Type B pancreatic cell (in vitro differentiated cells): ENCODE data around the gene UBIAD1. TPM values are rescaled to one million over a fixed set of nuclear protein-coding genes. Genes with fewer than 3 reads are reported as not detected.

ENCODE experiments used
- DNase-seq: peaks from one replicate; pipeline ENCODE4 v3.0.0; 2021; ENCODE audit warnings: mixed read lengths; ENCODE audit not compliant: unreplicated experiment; ENCODE audit errors: extremely low spot score
- H3K27ac Mint-ChIP-seq: 2 replicates; pipeline ENCODE4 v1.8.0; 2021; ENCODE audit warnings: mild to moderate bottlenecking, mixed read lengths
- H3K27me3 Mint-ChIP-seq: 2 replicates; pipeline ENCODE4 v1.8.0; 2021; ENCODE audit warnings: mixed read lengths
- H3K36me3 Mint-ChIP-seq: 2 replicates; pipeline ENCODE4 v1.8.0; 2021; ENCODE audit warnings: mixed read lengths
- H3K4me1 Mint-ChIP-seq: one replicate; pipeline ENCODE4 v1.8.0; 2021; ENCODE audit warnings: mixed read lengths; ENCODE audit not compliant: unreplicated experiment
- H3K4me3 Mint-ChIP-seq: 2 replicates; pipeline ENCODE4 v1.8.0; 2021; ENCODE audit warnings: mild to moderate bottlenecking, mixed read lengths
- H3K9me3 Mint-ChIP-seq: 2 replicates; pipeline ENCODE4 v1.8.0; 2021; ENCODE audit warnings: mixed read lengths
- CTCF ChIP-seq: fragments of 200-600 bp; sonication (generic); conservative IDR thresholded peaks from 2 replicates; pipeline ENCODE4 v1.5.0; 2021; ENCODE audit warnings: antibody characterized with exemption, mild to moderate bottlenecking
- total RNA-seq: library from RNA; stranded (reverse); gene quantifications from 2 replicates; pipeline ENCODE4 v1.2.1, GENCODE V29; 2021; ENCODE audit warnings: low replicate concordance

UBIAD1 gene
- total RNA-seq, 1 donor from 2014 or later: 17.1 TPM

- DNase-seq: no peak
- no peak for TF ChIP-seq CTCF
- Mint-ChIP-seq H3K36me3 (peaks cover 31% of the 10 kb centered on the region), H3K9me3 (no peaks in the 10 kb centered on the region), H3K27me3 (no peaks in the 10 kb centered on the region), H3K4me3 (no peak overlapping the region), H3K4me1 (peaks cover 14% of the 10 kb centered on the region), H3K27ac (no peak overlapping the region)
Measured at GRCh38 chr1:11281518-11282331, 8.7 kb downstream of the UBIAD1 start.

GRCh38 chr1:11283151-11283550, 10.2 kb downstream of the UBIAD1 start:
- TF ChIP-seq CTCF: no peak
- Mint-ChIP-seq H3K27ac (no peak overlapping the region), H3K9me3 (no peaks in the 10 kb centered on the region), H3K4me1 (peaks cover 14% of the 10 kb centered on the region), H3K27me3 (no peaks in the 10 kb centered on the region), H3K36me3 (peaks cover 31% of the 10 kb centered on the region), H3K4me3 (no peak overlapping the region)
- DNase-seq: no peak

- H3K36me3 Mint-ChIP-seq: peaks cover 27% of the 10 kb centered on the region
- no peaks in the 10 kb centered on the region for H3K9me3 Mint-ChIP-seq
- H3K4me1 Mint-ChIP-seq: peaks cover 14% of the 10 kb centered on the region
- no peak overlapping the region for H3K4me3 Mint-ChIP-seq
- TF ChIP-seq CTCF: no peak
- H3K27me3 Mint-ChIP-seq: no peaks in the 10 kb centered on the region
- H3K27ac Mint-ChIP-seq: no peak overlapping the region
- DNase-seq: no peak
Measured at GRCh38 chr1:11284784-11285183, 11.8 kb downstream of the UBIAD1 start.

- peak; percentile 67 for TF ChIP-seq CTCF
- H3K27me3 Mint-ChIP-seq: no peaks in the 10 kb centered on the region
- peaks cover 25% of the 10 kb centered on the region for H3K36me3 Mint-ChIP-seq
- no peak overlapping the region for H3K4me3 Mint-ChIP-seq
- no peak overlapping the region for H3K27ac Mint-ChIP-seq
- no peaks in the 10 kb centered on the region for H3K9me3 Mint-ChIP-seq
- DNase-seq: no peak
- H3K4me1 Mint-ChIP-seq: peaks cover 14% of the 10 kb centered on the region
Measured at GRCh38 chr1:11285883-11286734, 13.1 kb downstream of the UBIAD1 start.

- Mint-ChIP-seq H3K4me1 (peaks cover 9% of the 10 kb centered on the region), H3K9me3 (no peaks in the 10 kb centered on the region), H3K27ac (no peak overlapping the region), H3K36me3 (peaks cover 17% of the 10 kb centered on the region), H3K4me3 (no peak overlapping the region), H3K27me3 (no peaks in the 10 kb centered on the region)
- no peak for TF ChIP-seq CTCF
- DNase-seq: no peak
Measured at GRCh38 chr1:11286735-11287410, 13.9 kb downstream of the UBIAD1 start.
